ENCODE measurements around the gene HHEX.
"Not testable (repeated sequence)": the region's sequence is repeated elsewhere in the genome, so short reads cannot be mapped to it uniquely, and the experiment has no call there.

HHEX gene

DNA sequence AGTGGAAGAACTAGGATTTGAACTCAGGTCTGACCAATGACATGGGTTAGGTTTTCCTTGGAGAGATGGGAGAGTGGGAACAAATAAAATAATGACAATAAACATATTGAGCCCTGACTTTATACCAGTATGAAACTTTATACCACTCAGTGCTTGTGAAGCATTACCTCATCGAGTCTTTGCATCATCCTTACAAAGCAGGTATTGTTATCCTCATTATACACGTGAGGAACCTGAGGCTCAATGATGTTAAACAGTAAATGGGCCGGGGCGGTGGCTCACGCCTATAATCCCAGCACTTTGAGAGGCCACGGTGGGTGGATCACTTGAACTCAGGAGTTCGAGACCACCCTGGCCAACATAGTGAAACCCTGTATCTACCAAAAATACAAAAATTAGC lies 47.7 kb downstream of the HHEX start:
- Histone ChIP-seq H4K20me1 (ENCODE audit: insufficient read depth, low read length, poor library complexity, severe bottlenecking) (no peaks in the 10 kb centered on the region), H3K9me2 (replicated peaks; ENCODE audit: low read depth, low read length) (no peaks in the 10 kb centered on the region), H3K27me3 (ENCODE audit: insufficient read depth, low read length, poor library complexity, severe bottlenecking) (no peaks in the 10 kb centered on the region), H3K9ac (ENCODE audit: low read depth, low read length, poor library complexity, severe bottlenecking) (no peak overlapping the region), H3K9me3 (ENCODE audit: insufficient read depth, low read depth, low read length) (no peaks in the 10 kb centered on the region), H2AFZ (ENCODE audit: low read length) (no peak overlapping the region), H3K79me2 (ENCODE audit: insufficient read depth, low read length) (no peaks in the 10 kb centered on the region), H3K4me1 (ENCODE audit: insufficient read depth, low read length, poor library complexity, severe bottlenecking) (no peaks in the 10 kb centered on the region), H3K4me3 (ENCODE audit: low read length, poor library complexity, severe bottlenecking) (no peak overlapping the region), H3K4me2 (ENCODE audit: low read depth, low read length, poor library complexity, severe bottlenecking) (no peak overlapping the region), H3F3A (ENCODE audit: low read depth) (no peaks in the 10 kb centered on the region), H3K36me3 (ENCODE audit: insufficient read depth, low read length) (no peaks in the 10 kb centered on the region)
- TF ChIP-seq, protein P1, sequence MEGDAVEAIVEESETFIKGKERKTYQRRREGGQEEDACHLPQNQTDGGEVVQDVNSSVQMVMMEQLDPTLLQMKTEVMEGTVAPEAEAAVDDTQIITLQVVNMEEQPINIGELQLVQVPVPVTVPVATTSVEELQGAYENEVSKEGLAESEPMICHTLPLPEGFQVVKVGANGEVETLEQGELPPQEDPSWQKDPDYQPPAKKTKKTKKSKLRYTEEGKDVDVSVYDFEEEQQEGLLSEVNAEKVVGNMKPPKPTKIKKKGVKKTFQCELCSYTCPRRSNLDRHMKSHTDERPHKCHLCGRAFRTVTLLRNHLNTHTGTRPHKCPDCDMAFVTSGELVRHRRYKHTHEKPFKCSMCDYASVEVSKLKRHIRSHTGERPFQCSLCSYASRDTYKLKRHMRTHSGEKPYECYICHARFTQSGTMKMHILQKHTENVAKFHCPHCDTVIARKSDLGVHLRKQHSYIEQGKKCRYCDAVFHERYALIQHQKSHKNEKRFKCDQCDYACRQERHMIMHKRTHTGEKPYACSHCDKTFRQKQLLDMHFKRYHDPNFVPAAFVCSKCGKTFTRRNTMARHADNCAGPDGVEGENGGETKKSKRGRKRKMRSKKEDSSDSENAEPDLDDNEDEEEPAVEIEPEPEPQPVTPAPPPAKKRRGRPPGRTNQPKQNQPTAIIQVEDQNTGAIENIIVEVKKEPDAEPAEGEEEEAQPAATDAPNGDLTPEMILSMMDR (conservative IDR thresholded peaks at IDR 0.05; ENCODE audit: low read length): no peak
- TF ChIP-seq EZH2phosphoT487 (IDR thresholded peaks at IDR 0.05; ENCODE audit: borderline replicate concordance): no peak

DNA sequence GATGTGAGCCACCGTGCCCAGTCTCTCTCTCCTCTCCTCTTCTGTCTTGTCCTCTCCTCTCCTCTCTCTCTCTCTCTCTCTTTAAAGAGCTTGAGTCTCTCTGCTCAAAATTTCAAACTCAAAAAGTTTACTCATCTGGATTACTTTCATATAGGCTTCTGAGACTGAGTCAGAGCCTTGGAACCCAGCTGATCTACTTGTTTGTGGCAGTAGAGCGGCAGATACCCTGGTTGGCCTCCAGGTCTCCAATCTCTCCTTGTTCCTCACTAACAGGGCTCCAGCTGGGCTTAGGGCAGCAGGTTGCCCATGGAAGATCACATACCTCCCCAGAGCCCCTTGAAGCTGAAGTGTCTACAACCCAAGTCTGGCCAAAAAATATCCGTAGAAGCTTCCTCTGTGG lies 51.0 kb downstream of the HHEX start:
- no peaks in the 10 kb centered on the region for H3K79me2 ChIP-seq (ENCODE audit: insufficient read depth, low read length)
- no peak overlapping the region for H3K4me3 ChIP-seq (ENCODE audit: low read length, poor library complexity, severe bottlenecking)
- H2AFZ ChIP-seq (ENCODE audit: low read length): no peak overlapping the region
- no peaks in the 10 kb centered on the region for H3K9me3 ChIP-seq (ENCODE audit: insufficient read depth, low read depth, low read length)
- peaks cover 11% of the 10 kb centered on the region for H3K4me1 ChIP-seq (ENCODE audit: insufficient read depth, low read length, poor library complexity, severe bottlenecking)
- no peaks in the 10 kb centered on the region for H3K27me3 ChIP-seq (ENCODE audit: insufficient read depth, low read length, poor library complexity, severe bottlenecking)
- H3K9ac ChIP-seq (ENCODE audit: low read depth, low read length, poor library complexity, severe bottlenecking): no peak overlapping the region
- no peak overlapping the region for H3K4me2 ChIP-seq (ENCODE audit: low read depth, low read length, poor library complexity, severe bottlenecking)
- no peaks in the 10 kb centered on the region for H4K20me1 ChIP-seq (ENCODE audit: insufficient read depth, low read length, poor library complexity, severe bottlenecking)
- TF ChIP-seq, protein P1 (conservative IDR thresholded peaks at IDR 0.05; ENCODE audit: low read length): no peak
- no peak for TF ChIP-seq EZH2phosphoT487 (IDR thresholded peaks at IDR 0.05; ENCODE audit: borderline replicate concordance)
- H3F3A ChIP-seq (ENCODE audit: low read depth): no peaks in the 10 kb centered on the region
- H3K9me2 ChIP-seq (replicated peaks; ENCODE audit: low read depth, low read length): no peaks in the 10 kb centered on the region
- no peaks in the 10 kb centered on the region for H3K36me3 ChIP-seq (ENCODE audit: insufficient read depth, low read length)

DNA sequence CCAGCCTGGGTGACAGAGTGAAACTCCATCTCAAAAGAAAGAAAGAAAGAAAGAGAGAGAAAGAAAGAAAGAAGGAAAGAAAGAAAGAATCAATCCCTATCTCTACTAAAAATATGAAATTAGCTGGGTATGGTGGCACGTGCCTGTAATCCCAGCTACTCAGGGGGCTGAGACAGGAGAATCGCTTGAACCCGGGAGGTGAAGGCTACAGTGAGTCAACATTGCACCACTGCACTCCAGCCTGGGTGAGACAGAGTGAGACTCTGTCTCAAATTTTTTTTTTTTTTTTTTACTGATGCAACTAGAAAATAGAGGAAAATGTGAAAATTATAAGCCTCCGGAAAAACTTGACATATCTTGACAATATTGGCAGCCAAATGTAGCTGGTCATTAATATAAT lies 52.0 kb downstream of the HHEX start:
- not testable (repeated sequence) for H3K36me3 ChIP-seq (ENCODE audit: insufficient read depth, low read length); H3K9ac ChIP-seq (ENCODE audit: low read depth, low read length, poor library complexity, severe bottlenecking); H3K79me2 ChIP-seq (ENCODE audit: insufficient read depth, low read length); H2AFZ ChIP-seq (ENCODE audit: low read length); H3K4me2 ChIP-seq (ENCODE audit: low read depth, low read length, poor library complexity, severe bottlenecking); H3K9me2 ChIP-seq (replicated peaks; ENCODE audit: low read depth, low read length); H3F3A ChIP-seq (ENCODE audit: low read depth); H4K20me1 ChIP-seq (ENCODE audit: insufficient read depth, low read length, poor library complexity, severe bottlenecking); H3K27me3 ChIP-seq (ENCODE audit: insufficient read depth, low read length, poor library complexity, severe bottlenecking); H3K9me3 ChIP-seq (ENCODE audit: insufficient read depth, low read depth, low read length); H3K4me3 ChIP-seq (ENCODE audit: low read length, poor library complexity, severe bottlenecking)
- H3K4me1 ChIP-seq (ENCODE audit: insufficient read depth, low read length, poor library complexity, severe bottlenecking): peaks cover 11% of the 10 kb centered on the region

DNA sequence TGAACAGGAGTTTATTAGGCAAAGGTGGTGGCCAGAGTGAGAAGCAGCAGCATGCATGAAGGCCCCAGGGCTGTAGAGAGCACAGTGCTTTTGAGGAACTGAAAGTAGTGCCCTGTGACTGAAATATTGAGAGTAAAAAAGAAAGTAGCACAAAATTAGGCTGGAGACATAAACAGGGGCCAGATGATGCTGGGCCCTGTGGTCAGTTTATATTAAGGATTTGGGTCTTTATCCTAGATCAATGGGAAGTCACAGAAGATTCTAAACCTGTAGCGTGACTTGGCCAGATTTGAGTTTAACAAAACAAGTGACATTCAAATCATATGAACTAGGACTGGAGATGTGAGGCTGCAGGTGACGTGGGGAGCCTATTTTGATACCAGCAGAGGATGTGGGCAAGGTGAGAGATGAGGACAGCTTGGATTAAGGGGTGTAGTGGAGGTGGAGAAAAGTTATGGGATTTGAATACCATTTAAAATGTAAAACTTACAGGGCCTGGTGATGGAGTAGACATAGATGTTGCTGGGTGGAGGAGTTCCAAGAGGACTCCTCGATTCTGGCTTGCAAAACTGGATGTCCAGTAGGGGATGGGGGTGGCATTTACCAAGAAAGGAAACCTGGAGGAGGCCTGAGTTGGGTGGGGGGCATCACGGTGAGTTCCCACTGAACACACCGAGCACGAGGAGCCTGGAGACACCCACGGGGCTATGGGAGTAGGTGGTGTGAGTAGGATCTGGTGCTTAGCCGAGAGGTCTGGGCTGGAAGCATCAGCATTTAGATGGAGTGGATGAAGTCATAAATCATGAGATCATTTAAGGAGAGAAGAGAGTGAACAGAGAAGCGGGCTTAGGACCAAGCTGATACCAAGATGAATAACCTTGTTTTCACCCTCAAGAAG lies 52.8 kb downstream of the HHEX start:
- Histone ChIP-seq H3K79me2 (ENCODE audit: insufficient read depth, low read length) (no peaks in the 10 kb centered on the region), H3K27me3 (ENCODE audit: insufficient read depth, low read length, poor library complexity, severe bottlenecking) (no peaks in the 10 kb centered on the region), H2AFZ (ENCODE audit: low read length) (no peak overlapping the region), H3K4me2 (ENCODE audit: low read depth, low read length, poor library complexity, severe bottlenecking) (no peak overlapping the region), H3K9me2 (replicated peaks; ENCODE audit: low read depth, low read length) (no peaks in the 10 kb centered on the region), H4K20me1 (ENCODE audit: insufficient read depth, low read length, poor library complexity, severe bottlenecking) (no peaks in the 10 kb centered on the region), H3K9me3 (ENCODE audit: insufficient read depth, low read depth, low read length) (no peaks in the 10 kb centered on the region), H3K4me1 (ENCODE audit: insufficient read depth, low read length, poor library complexity, severe bottlenecking) (peaks cover 17% of the 10 kb centered on the region), H3K9ac (ENCODE audit: low read depth, low read length, poor library complexity, severe bottlenecking) (no peak overlapping the region), H3K36me3 (ENCODE audit: insufficient read depth, low read length) (no peaks in the 10 kb centered on the region), H3K4me3 (ENCODE audit: low read length, poor library complexity, severe bottlenecking) (no peak overlapping the region), H3F3A (ENCODE audit: low read depth) (no peaks in the 10 kb centered on the region)
- TF ChIP-seq EZH2phosphoT487 (IDR thresholded peaks at IDR 0.05; ENCODE audit: borderline replicate concordance): no peak
- TF ChIP-seq, protein P1 (conservative IDR thresholded peaks at IDR 0.05; ENCODE audit: low read length): no peak

Data from Loucy (cell line).